Suprapubic skin (tissue), 3 donors: ENCODE data around the gene ARMH3.

Experiments used
- CTCF ChIP-seq, 2 donors: fragments of 200-600 bp in 1 of 2; fragments of 450-650 bp in 1 of 2; sonication (generic) in 1 of 2; IDR thresholded peaks; one replicate each; pipeline ENCODE4 v1.5.1; 2016 to 2019; ENCODE audit warnings: antibody characterized with exemption in 2 of 2, mild to moderate bottlenecking in 1 of 2, moderate library complexity in 1 of 2
- POLR2A ChIP-seq, 2 donors: fragments of 450-650 bp; IDR thresholded peaks; one replicate each; pipeline ENCODE4 v1.6.1; 2017; ENCODE audit warnings: antibody characterized with exemption in 2 of 2, mild to moderate bottlenecking in 2 of 2, moderate library complexity in 2 of 2

GRCh38 chr10:101859530-101859929 lies 196.4 kb downstream of the ARMH3 start:
- TF ChIP-seq CTCF (IDR thresholded peaks at IDR 0.05) (no peak), POLR2A (IDR thresholded peaks at IDR 0.05) (no peak)
